Measurements from ENCODE around the gene SIGLEC5. TPM values are rescaled to one million over a fixed set of nuclear protein-coding genes. Genes with fewer than 3 reads are reported as not detected.

The SIGLEC5 gene
- total and polyA plus RNA-seq, 2 of the 8 experiments (the other 6 are each of a cell fraction or from before 2014, with no cell fraction given): not detected

GRCh38 chr19:51640386-51640785 is 10.2 kb upstream of the SIGLEC5 start:
- WGBS, 2 experiments (ENCODE audit: extremely low coverage in 1 of 2, insufficient coverage in 1 of 2, insufficient read length in 1 of 2, insufficient replicate concordance in 2 of 2, low coverage in 1 of 2, low lambda C conversion rate in 2 of 2, missing lambda C conversion rate in 1 of 2): 96% methylated on average over 3 of the region's 3 CpGs; no CpG with 5 or more reads in 1 of the 2 experiments
- Histone ChIP-seq H3K4me1 (replicated peaks in 1 of 4; ENCODE audit: control insufficient read depth in 3 of 4, insufficient read depth in 4 of 4, low read length in 3 of 4) (no peaks in the 10 kb centered on the region), H3K18ac (ENCODE audit: extremely low read depth, low read length) (no peak overlapping the region), H3K14ac (ENCODE audit: insufficient read length) (no peak overlapping the region), H3K27me3 (replicated peaks in 1 of 4; ENCODE audit: control insufficient read depth in 3 of 4, extremely low read depth in 1 of 4, insufficient read depth in 3 of 4, low read length in 3 of 4) (no peaks in the 10 kb centered on the region), H4K8ac (ENCODE audit: extremely low read depth, insufficient read depth, low read length) (no peak overlapping the region), H3K56ac (replicated peaks; ENCODE audit: insufficient read length, low read depth, low read length) (no peak overlapping the region), H4K5ac (ENCODE audit: insufficient read length, low read depth, low read length) (no peak overlapping the region), H3K23ac (ENCODE audit: insufficient read length) (no peak overlapping the region), H3K9me3 (ENCODE audit: insufficient read depth in 2 of 2, low read depth in 1 of 2, low read length in 1 of 2) (peaks cover 53 to 71% of the 10 kb centered on the region in 2 experiments), H3K79me1 (ENCODE audit: low read depth, low read length) (no peaks in the 10 kb centered on the region), H3K79me2 (ENCODE audit: control insufficient read depth in 1 of 2, insufficient read depth in 2 of 2, low read length in 2 of 2) (no peaks in the 10 kb centered on the region), H2AFZ (ENCODE audit: low read length) (no peak overlapping the region), H3K27ac (ENCODE audit: low read depth, low read length) (no peak overlapping the region), H4K20me1 (replicated peaks in 1 of 2; ENCODE audit: control insufficient read depth in 1 of 2, insufficient read depth in 2 of 2, low read length in 2 of 2) (no peaks in the 10 kb centered on the region), H2BK20ac (ENCODE audit: low read length) (no peak overlapping the region), H3K9ac (replicated peaks in 1 of 4; ENCODE audit: extremely low read depth in 1 of 4, low read depth in 3 of 4, low read length in 3 of 4) (no peak overlapping the region), H4K91ac (replicated peaks; ENCODE audit: insufficient read length, low read length) (no peak overlapping the region), H3K23me2 (ENCODE audit: low read depth, low read length) (no peaks in the 10 kb centered on the region), H3K4me2 (ENCODE audit: insufficient read depth in 1 of 2, low read depth in 2 of 2, low read length in 2 of 2) (no peak overlapping the region), H2BK5ac (ENCODE audit: low read depth, low read length) (no peak overlapping the region), H3K4me3 (ENCODE audit: extremely low read depth in 1 of 4, insufficient read depth in 2 of 4, low read depth in 3 of 4, low read length in 4 of 4) (no peak overlapping the region), H3K4ac (replicated peaks; ENCODE audit: insufficient read length, low read depth, low read length) (no peak overlapping the region), H2BK120ac (replicated peaks; ENCODE audit: low read depth, low read length) (no peak overlapping the region), H2BK12ac (ENCODE audit: low read depth, low read length) (no peak overlapping the region), H2AK5ac (ENCODE audit: low read depth, low read length) (no peak overlapping the region), H3K36me3 (ENCODE audit: control insufficient read depth in 2 of 4, insufficient read depth in 4 of 4, low read length in 3 of 4) (no peaks in the 10 kb centered on the region), H2BK15ac (ENCODE audit: low read length) (no peak overlapping the region)
- POLR2A ChIA-PET (ENCODE audit: partially characterized antibody): interaction anchor here (0.7 kb wide), 1 partner anchor 21 kb away, joined by 3 read pairs; no protein-coding TSS in a partner anchor
- FAIRE-seq (no peak), DNase-seq (ENCODE audit: low read depth in 1 of 2, low spot score in 2 of 2) (no peak)
- TF ChIP-seq KDM4A (IDR thresholded peaks at IDR 0.05; ENCODE audit: low read depth, low read length, severe bottlenecking) (no peak), SP1 (IDR thresholded peaks at IDR 0.05; ENCODE audit: low read depth, low read length) (no peak), KDM5A (IDR thresholded peaks at IDR 0.05; ENCODE audit: low read length) (no peak), EP300 (IDR thresholded peaks at IDR 0.05; ENCODE audit: borderline replicate concordance in 1 of 2, low read depth in 2 of 2, low read length in 2 of 2) (no peak), CHD2 (IDR thresholded peaks at IDR 0.05; ENCODE audit: low read length) (no peak), JUND (IDR thresholded peaks at IDR 0.05; ENCODE audit: low read length) (no peak), GTF2F1 (IDR thresholded peaks at IDR 0.05; ENCODE audit: borderline replicate concordance, low read depth, low read length) (no peak), YY1 (IDR thresholded peaks at IDR 0.05; ENCODE audit: low read depth, low read length) (no peak), SP2 (IDR thresholded peaks at IDR 0.05; ENCODE audit: low read length) (no peak), HDAC6 (IDR thresholded peaks at IDR 0.05; ENCODE audit: low read depth, low read length) (no peak), RBBP5 (IDR thresholded peaks at IDR 0.05; ENCODE audit: borderline replicate concordance, low read depth, low read length) (no peak), CEBPB (IDR thresholded peaks at IDR 0.05; ENCODE audit: low read depth, low read length) (no peak), GABPA (IDR thresholded peaks at IDR 0.05; ENCODE audit: borderline replicate concordance, insufficient read depth, low read length) (no peak), BCL11A (IDR thresholded peaks at IDR 0.05; ENCODE audit: low read depth in 2 of 2, low read length in 2 of 2) (no peak)
- CTCF ChIA-PET (ENCODE audit: partially characterized antibody): interaction anchor here (0.6 to 2.0 kb wide), 8 partner anchors 17 to 539 kb away, joined by 3 to 7 read pairs (median 4); no protein-coding TSS in a partner anchor
